Hematopoietic multipotent progenitor cell treated with erythropoietin and hydrocortisone succinate and interleukin-3 and kit ligand, for 6 days (in vitro differentiated cells): Measurements from ENCODE around the gene CHRNA4.
A peak's percentile ranks its signal among the peaks of the same experiment; 100 is the strongest.

ENCODE experiments used
- DNase-seq: peaks from one replicate; pipeline ENCODE4 v3.0.0-alpha.2; 2015

Gene CHRNA4

GRCh38 chr20:63360850-63361518, at the start of gene CHRNA4:
Gene CHRNA4, minus strand, starts transcription at chr20:63361349. Its CDS starts 184 bp downstream, at chr20:63361165.
- no peak for DNase-seq

DNA sequence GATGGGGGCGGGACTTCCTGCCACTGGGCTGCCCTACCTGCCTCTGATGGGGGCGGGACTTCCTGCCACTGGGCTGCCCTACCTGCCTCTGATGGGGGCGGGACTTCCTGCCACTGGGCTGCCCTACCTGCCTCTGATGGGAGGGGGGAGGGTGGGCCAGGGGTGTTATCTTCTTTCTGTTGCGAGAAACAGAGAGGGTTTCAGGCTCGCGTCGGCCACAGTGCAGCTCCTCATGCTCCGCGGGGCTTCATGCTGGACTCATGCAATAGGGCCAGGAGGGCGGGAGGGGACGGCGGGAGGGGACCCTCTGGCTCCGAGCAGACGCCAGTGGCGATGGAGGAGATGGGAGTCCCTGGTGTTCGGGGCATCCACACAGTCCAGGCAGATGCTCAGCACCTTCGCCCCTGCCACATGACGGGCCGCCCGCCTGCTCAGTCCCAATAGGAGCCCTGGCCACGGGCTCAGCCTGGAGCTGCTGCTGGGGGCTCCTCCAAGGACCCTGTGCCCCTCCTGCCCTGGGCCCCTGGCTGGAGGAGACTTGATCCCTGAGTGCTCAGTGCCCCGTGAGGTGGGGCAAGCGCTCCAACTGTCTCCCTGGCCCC, 48.8 kb upstream of the CHRNA4 start:
- no peak for DNase-seq

DNA sequence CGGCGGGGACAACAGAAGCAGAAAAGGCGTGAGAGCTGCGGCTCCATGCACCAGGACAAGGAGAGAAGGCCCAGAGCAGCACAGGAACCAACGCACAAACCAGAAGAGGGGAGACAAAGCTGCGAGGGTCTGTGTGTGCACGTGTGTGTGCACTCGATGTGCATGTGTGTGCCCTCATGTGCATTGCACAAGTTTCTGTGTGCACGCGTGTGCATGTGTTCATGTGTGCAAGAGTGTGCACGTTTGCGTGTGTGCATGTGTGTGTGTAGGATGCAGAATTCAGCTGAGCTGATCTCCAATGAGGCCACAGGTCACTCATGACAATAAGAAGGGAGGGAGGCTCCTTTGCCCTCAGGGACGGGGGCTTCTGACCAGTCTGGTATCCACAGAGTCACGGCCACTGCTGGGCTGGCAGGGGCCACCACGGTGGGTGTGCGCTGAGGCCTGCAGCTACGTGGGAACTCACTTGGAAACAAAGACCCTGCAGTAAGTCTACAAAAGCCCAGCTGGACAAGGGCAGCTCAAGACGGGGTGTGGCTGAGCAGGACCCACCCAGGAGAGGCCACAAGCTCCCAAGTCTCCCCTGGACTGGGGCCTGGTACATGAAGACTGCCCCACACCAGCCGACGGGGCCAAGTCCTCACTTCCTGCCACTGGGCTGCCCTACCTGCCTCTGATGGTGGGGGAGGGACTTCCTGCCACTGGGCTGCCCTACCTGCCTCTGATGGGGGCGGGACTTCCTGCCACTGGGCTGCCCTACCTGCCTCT, 48.1 kb upstream of the CHRNA4 start:
- no peak for DNase-seq

DNA sequence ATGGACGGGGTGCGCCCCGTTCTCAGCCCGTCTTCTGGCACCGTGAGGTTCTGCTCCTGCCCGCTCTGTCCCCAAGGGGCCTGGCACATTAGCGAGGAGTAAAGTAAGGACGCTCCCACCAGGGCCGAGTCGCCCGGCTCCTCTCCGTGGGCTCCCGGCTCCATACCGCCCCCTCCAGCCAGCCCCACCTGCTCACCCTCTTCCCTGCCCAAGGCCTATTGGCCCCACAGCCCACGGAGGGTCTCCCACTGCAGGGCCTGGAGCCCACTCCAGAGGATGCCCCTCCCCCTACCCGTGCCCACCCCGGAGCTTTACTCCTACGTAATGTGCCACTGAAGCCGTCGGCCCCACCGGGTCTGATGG, 47.5 kb upstream of the CHRNA4 start:
- DNase-seq, result no peak

GRCh38 chr20:63407928-63408683, 47.0 kb upstream of the CHRNA4 start:
- DNase-seq, result no peak

GRCh38 chr20:63406617-63407245, 45.6 kb upstream of the CHRNA4 start:
- DNase-seq, result no peak

GRCh38 chr20:63406011-63406410, 44.9 kb upstream of the CHRNA4 start:
- DNase-seq, result no peak

DNA sequence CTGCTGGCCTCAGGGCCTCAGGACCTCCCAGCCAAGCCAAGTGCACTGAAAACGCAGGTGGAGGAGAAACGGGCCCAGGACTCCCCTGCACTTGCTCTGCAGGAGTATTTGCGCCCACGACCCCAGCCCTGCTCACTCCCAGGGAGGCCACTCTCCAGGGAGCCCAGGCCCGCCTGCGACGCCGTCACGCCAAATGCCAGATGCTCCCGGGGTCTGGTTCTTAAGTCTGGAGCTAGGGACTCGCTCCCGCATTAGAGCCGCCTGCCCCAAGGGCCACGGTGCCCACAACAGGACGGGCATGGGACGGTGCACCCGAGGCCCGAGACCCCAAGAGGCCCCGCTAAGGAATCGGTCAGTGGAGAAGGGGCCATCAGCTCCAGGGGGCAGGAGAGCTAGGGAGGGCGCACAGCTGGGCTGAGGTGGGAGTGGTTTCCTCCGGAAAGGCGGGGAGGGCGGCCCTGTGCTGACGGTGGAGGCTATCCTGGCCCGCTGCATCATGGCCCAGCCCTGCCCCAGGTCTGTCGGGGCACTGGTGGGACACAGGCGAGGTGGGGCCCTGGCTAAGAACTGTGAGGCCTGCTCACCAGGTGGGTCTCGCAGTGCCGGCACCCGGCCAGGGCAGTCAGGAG, 44.1 kb upstream of the CHRNA4 start:
- DNase-seq, result no peak

- no peak for DNase-seq
These were observed 43.3 kb upstream of the CHRNA4 start for GRCh38 chr20:63404129-63405085.

DNA sequence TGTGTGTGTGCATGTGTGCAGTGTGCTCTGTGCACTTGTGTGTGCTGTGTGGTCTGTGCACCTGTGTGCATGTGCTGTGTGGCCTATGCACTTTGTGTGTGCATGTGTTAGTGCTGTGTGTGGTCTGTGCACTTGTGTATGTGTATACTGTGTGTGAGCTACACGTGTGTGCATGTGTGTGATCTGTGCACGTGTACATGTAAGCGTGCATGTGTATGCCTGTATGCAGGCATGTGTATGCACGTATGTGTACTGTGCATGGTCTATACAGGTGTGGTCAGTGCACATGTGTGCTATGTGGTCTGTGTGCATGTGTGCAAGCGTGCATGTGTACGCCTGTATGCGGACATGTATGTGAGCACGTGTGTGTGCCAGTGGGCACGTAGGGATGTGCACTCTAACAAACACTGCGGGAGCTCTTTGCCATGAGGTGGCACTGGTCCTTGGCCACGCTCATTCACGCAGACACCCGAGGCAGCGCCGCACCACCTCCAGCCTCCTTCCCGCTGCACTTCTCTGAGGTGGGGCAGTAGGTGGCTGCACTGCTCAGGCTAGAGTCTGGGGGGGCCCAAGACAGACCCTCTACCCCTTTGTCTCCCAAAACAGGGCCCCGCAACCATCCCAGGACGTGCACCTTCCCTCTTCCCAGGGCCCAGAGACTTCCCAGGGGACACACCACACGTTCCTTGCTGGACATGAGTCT, 42.4 kb upstream of the CHRNA4 start:
- DNase-seq, result no peak

DNA sequence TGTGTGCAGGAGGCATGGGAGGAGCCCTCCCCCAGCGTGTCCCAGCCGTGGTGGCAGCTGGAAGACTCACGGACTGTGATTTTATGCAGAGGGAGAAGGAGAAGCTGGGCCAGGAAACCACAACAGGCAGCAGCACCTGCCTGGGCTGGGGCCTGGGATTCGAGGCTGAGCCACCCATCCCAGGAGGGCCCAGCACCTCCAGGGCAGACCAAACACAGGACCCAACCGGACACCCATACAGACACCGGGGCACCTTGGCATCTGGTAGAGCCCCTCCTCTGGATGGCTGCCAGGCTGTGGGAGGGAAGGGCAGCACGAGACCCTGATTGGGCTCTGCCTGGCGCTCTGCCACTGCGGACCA, 41.7 kb upstream of the CHRNA4 start:
- DNase-seq, result no peak

DNA sequence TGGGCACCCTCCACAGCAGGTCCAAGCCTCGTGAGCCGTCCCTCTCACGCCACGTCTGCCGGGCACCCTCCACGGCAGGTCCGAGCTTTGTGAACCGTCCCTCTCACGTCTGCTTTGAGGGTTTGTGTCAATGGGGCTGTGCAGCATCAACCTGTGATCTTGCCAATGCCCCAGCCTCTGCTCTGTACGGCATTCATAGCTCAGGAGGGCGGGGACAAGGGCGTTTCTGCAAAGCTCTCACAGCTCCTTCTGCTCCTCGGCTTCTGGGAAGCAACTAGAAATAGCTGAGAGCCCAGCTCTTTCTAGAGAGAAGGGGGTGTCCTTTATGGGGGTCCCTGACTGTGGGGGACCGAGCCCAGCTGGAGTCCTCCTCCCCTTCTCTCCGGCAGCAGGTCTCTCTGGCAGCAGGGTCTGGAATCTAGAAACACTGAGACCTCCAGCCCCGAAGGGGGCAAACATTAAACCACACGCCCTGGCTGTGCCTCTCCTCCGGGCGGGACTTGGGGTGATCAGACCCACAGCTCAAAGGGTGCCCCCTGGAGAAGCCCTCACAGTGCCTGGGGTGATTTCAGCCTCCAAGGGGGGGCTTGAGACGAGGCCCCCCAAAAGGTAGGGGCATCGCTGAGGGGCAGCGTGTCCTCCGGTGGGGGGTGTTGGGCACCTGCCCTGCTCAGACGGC, 41.2 kb upstream of the CHRNA4 start:
- DNase-seq, result peak; percentile 22

DNA sequence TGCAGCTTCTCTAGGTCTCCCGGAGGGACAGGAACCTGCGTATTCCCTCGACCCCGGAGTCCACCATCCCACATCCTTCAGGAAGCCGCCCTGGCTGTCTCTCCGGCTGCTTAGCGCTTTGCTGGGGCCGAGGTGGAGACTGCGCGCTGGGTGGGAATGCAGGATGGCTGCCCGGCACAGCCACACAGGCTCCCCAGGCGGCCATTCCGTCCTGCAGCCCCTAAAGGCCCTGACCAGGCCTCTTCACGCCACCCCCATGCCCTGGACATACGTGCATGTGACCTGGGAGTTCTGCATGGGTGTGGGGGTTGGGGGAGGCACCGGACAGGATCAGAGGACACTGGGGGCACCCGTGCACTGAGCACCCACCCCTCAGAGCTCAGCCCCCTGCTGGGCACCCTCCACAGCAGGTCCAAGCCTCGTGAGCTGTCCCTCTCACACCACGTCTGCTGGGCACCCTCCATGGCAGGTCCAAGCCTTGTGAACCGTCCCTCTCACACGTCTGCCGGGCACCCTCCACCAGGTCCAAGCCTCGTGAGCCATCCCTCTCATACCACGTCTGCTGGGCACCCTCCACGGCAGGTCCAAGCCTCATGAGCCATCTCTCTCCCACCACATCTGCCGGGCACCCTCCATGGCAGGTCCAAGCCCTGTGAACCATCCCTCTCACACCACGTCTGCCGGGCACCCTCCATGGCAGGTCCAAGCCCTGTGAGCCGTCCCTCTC, 40.4 kb upstream of the CHRNA4 start:
- DNase-seq, result no peak

DNA sequence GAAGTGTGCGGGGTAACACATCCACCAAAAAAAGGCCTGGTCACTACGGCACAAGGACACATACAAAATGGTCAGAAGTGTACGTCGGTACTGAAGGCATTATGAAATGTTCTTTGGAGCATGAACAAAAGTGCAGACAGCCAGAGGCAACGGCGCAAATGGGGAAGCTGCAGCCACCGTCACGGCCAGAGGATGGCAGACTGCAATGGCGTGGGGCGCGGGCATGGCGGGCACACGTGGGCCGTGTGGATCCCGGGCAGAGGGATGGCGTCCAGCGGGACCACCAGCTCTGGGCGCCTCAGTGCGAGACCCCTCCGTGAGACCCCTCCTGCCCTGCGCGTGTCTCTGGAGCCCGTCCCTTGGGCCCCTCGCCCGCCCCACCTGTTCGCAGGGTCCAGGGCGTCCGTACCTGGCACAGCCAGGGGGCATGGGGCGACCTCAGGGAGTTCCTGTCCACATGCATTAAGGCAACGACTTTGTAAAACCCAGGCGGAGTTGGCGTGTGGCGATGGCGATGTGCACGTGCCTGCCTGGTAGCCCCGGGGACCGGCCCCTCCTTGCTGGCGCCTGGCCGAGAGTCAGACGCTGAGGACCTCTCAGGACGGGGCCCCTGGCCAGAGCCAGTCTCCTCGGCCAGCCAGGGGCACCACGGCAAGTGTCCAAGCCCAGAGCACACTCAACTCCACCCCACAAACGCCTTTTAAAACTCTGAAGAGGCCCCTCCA, 39.5 kb upstream of the CHRNA4 start:
- DNase-seq, result no peak

DNA sequence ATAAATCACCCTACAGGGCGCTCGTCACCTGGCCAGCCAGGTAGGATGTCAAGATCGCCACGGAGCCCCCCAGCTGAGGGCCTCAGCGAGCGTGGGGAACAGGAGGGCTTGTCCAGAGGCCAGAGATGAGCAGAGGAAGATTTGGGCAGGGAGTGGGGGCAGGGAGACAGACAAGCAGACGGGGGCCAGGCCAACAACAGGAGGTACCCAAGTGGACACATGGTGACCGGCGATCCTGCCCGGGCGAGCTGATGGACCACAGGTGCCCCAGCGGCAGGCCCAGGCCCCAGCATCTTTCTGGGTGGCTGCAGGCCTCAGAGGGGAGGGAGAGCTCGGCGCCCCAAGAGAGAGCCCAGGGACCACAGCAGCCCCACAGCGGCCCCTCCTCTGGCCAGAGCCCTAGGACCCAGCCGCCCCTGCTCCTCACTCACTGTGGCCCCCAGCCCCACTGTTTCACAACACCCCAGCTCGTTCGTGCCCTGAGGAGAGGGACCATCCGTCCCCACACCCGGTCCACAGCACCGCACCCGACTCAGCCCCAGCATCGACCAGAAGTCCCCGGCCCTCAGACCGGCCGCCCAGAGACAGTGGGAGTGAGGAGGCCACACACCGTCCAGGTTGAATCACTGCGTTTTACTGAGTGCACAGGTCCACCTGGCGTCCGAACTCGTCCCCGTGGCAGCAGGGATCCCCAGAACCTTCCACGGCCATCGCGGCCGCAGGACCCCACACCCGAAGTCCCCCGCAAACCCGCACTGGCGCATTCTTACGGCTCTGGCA, 38.6 kb upstream of the CHRNA4 start:
- no peak for DNase-seq

DNA sequence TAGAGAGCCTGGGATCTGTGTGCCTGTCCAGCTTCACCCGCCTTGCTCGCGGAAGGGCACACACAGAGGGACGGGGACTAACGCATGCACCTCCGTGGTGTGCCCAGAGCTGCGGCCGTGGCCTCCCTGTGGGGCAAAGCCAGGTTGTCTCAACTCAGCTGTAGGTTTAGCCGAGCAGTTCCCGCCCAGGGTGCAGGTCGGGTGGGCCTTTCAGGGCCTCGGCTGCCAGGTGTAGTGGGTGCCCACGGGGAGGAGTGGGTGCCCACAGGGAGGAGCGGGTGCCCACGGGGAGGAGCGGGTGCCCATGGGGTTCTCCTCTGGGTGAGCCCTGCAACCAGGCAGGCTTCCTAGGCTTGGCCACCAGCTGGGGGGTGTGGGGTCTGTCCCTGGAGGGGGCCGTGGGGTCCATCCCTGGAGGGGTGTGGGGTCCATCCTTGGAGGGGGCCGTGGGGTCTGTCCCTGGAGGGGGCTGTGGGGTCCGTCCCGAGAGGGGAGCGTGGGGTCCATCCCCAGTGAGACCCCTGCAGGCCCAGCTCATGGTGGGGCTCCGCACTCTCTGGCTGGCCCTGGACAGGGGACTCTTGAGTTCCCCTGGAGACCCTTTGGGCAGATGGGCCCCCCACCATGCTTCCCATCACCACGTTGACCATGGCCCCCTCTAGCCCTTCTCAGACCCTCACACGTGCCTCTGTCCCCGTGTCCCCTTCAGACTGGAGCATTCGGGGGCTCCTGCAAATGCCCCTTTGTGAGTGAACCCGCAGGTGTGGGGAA, 37.8 kb upstream of the CHRNA4 start:
- no peak for DNase-seq

- no peak for DNase-seq
These were observed 36.8 kb upstream of the CHRNA4 start for GRCh38 chr20:63397946-63398450.
